MM.1S (cell line): ENCODE measurements around the gene SH3PXD2A.

ENCODE experiments used
- DNase-seq: peaks from one replicate; pipeline ENCODE4 v3.0.0-alpha.2; 2015
- H2AFZ ChIP-seq: fragments of 300-600 bp; sonication (generic); 2 replicates; pipeline ENCODE4 v1.6.0; 2016; ENCODE audit warnings: antibody characterized with exemption, low read length
- H3F3A ChIP-seq: fragments of 300-600 bp; sonication (generic); 2 replicates; pipeline ENCODE4 v1.6.1; 2016; ENCODE audit warnings: mild to moderate bottlenecking, antibody characterized with exemption, low read length, moderate library complexity, mixed read lengths; ENCODE audit not compliant: insufficient read depth
- H3K27ac ChIP-seq: fragments of 300-600 bp; sonication (generic); 2 replicates; pipeline ENCODE4 v1.5.1; 2016; ENCODE audit warnings: mild to moderate bottlenecking, low read length
- H3K27me3 ChIP-seq: fragments of 300-600 bp; sonication (generic); replicated peaks from 2 replicates; pipeline ENCODE4 v1.6.0; 2016; ENCODE audit warnings: low read length; ENCODE audit not compliant: insufficient read depth
- H3K36me3 ChIP-seq: fragments of 300-600 bp; sonication (generic); replicated peaks from 2 replicates; pipeline ENCODE4 v1.6.1; 2016; ENCODE audit warnings: mild to moderate bottlenecking, low read length, mixed read lengths; ENCODE audit not compliant: insufficient read depth
- H3K4me1 ChIP-seq: fragments of 300-600 bp; sonication (generic); 2 replicates; pipeline ENCODE4 v1.6.1; 2016; ENCODE audit warnings: low read length, mixed read lengths
- H3K4me2 ChIP-seq: fragments of 300-600 bp; sonication (generic); 2 replicates; pipeline ENCODE4 v1.6.0; 2016; ENCODE audit warnings: low read depth, low read length
- H3K4me3 ChIP-seq: fragments of 300-600 bp; sonication (generic); 2 replicates; pipeline ENCODE4 v1.5.1; 2016; ENCODE audit warnings: low read length, mixed read lengths
- H3K79me2 ChIP-seq: fragments of 300-600 bp; sonication (generic); 2 replicates; pipeline ENCODE4 v1.6.1; 2016; ENCODE audit warnings: mixed run types, low read length, mixed read lengths
- H3K9ac ChIP-seq: fragments of 300-600 bp; sonication (generic); 2 replicates; pipeline ENCODE4 v1.6.1; 2016; ENCODE audit warnings: low read length, mixed read lengths
- H3K9me2 ChIP-seq: fragments of 300-600 bp; sonication (generic); replicated peaks from 2 replicates; pipeline ENCODE4 v1.6.1; 2016; ENCODE audit warnings: mild to moderate bottlenecking, low read length, mixed read lengths; ENCODE audit not compliant: insufficient read depth
- H3K9me3 ChIP-seq: fragments of 300-600 bp; sonication (generic); replicated peaks from 2 replicates; pipeline ENCODE4 v1.6.1; 2016; ENCODE audit warnings: mild to moderate bottlenecking, low read length, mixed read lengths; ENCODE audit not compliant: insufficient read depth
- H4K20me1 ChIP-seq: fragments of 300-600 bp; sonication (generic); 2 replicates; pipeline ENCODE4 v1.6.1; 2016; ENCODE audit warnings: mild to moderate bottlenecking, low read length, moderate library complexity, mixed read lengths; ENCODE audit not compliant: insufficient read depth
- CTCF ChIP-seq: fragments of 300-600 bp; sonication (generic); IDR thresholded peaks from 2 replicates; pipeline ENCODE4 v1.5.1; 2016; ENCODE audit warnings: antibody characterized with exemption, low read length, mixed read lengths
- EZH2 ChIP-seq: fragments of 300-600 bp; sonication (generic); optimal IDR thresholded peaks from 2 replicates; pipeline ENCODE3; 2017; ENCODE audit warnings: low read depth, mild to moderate bottlenecking, antibody characterized with exemption, low read length, mixed read lengths
- EZH2phosphoT487 ChIP-seq: fragments of 300-600 bp; sonication (generic); IDR thresholded peaks from 2 replicates; pipeline ENCODE4 v1.6.1; 2018; ENCODE audit warnings: antibody characterized with exemption, low read length

SH3PXD2A gene

GRCh38 chr10:103872137-103872931 is 17.0 kb upstream of the SH3PXD2A start:
- TF ChIP-seq EZH2 = no peak
- TF ChIP-seq EZH2phosphoT487 = no peak
- TF ChIP-seq CTCF = no peak
- Histone ChIP-seq H4K20me1 (no peaks in the 10 kb centered on the region), H3K9ac (no peak overlapping the region), H3K27me3 (no peaks in the 10 kb centered on the region), H3K4me1 (peaks cover 9% of the 10 kb centered on the region), H3K4me3 (no peak overlapping the region), H3K9me3 (no peaks in the 10 kb centered on the region), H3K27ac (no peak overlapping the region), H3K79me2 (no peaks in the 10 kb centered on the region), H3K36me3 (no peaks in the 10 kb centered on the region), H3K4me2 (no peak overlapping the region), H2AFZ (no peak overlapping the region), H3F3A (peaks cover 5% of the 10 kb centered on the region; the same call in 1 of the 2 replicates), H3K9me2 (no peaks in the 10 kb centered on the region)
- DNase-seq = no peak

GRCh38 chr10:103871006-103871405 is 15.6 kb upstream of the SH3PXD2A start:
- Histone ChIP-seq H3K9ac (no peak overlapping the region), H3K27ac (no peak overlapping the region), H3K9me3 (no peaks in the 10 kb centered on the region), H3K4me3 (no peak overlapping the region), H3F3A (peaks cover 5% of the 10 kb centered on the region; the same call in 1 of the 2 replicates), H2AFZ (no peak overlapping the region), H3K4me2 (no peak overlapping the region), H3K79me2 (no peaks in the 10 kb centered on the region), H3K27me3 (no peaks in the 10 kb centered on the region), H4K20me1 (no peaks in the 10 kb centered on the region), H3K9me2 (no peaks in the 10 kb centered on the region), H3K4me1 (peaks cover 9% of the 10 kb centered on the region), H3K36me3 (no peaks in the 10 kb centered on the region)
- no peak for TF ChIP-seq EZH2phosphoT487
- TF ChIP-seq CTCF = no peak
- TF ChIP-seq EZH2 = no peak
- no peak for DNase-seq

- Histone ChIP-seq H3F3A (peaks cover 5% of the 10 kb centered on the region; the same call in 1 of the 2 replicates), H3K4me3 (no peak overlapping the region), H3K9ac (no peak overlapping the region), H3K79me2 (no peaks in the 10 kb centered on the region), H3K4me1 (peaks cover 9% of the 10 kb centered on the region), H2AFZ (no peak overlapping the region), H4K20me1 (no peaks in the 10 kb centered on the region), H3K27ac (no peak overlapping the region), H3K4me2 (no peak overlapping the region), H3K9me2 (no peaks in the 10 kb centered on the region), H3K9me3 (no peaks in the 10 kb centered on the region), H3K36me3 (no peaks in the 10 kb centered on the region), H3K27me3 (no peaks in the 10 kb centered on the region)
- TF ChIP-seq EZH2 = no peak
- no peak for TF ChIP-seq CTCF
- TF ChIP-seq EZH2phosphoT487 = no peak
- DNase-seq = peak; percentile 3
Measured at GRCh38 chr10:103870516-103870915, 15.1 kb upstream of the SH3PXD2A start.
